ENCODE measurements around the gene KCNK15. TPM values are rescaled to one million over a fixed set of nuclear protein-coding genes. Genes with fewer than 3 reads are reported as not detected.

KCNK15 gene
- total and polyA plus RNA-seq, 2 donors = 0.05 to 0.16 TPM

GRCh38 chr20:44800391-44801046 lies 54.9 kb downstream of the KCNK15 start:
- Histone ChIP-seq H3K4me3 (ENCODE audit: low read length in 2 of 2) (no peak overlapping the region), H3K27ac (ENCODE audit: low read depth in 1 of 2, low read length in 1 of 2) (no peak overlapping the region), H3K36me3 (ENCODE audit: control insufficient read depth in 2 of 2, insufficient read depth in 2 of 2, low read length in 1 of 2) (no peaks in the 10 kb centered on the region), H3K27me3 (ENCODE audit: control insufficient read depth in 2 of 2, insufficient read depth in 1 of 2, low read length in 1 of 2) (peaks cover 3 to 24% of the 10 kb centered on the region in 2 donors), H3K9me3 (ENCODE audit: control insufficient read depth in 2 of 2, insufficient read depth in 1 of 2, low read length in 1 of 2) (no peaks in the 10 kb centered on the region), H3K4me1 (ENCODE audit: control insufficient read depth in 2 of 2, insufficient read depth in 2 of 2, low read length in 2 of 2) (no peaks in the 10 kb centered on the region)
- 88% methylated on average over 8 of the region's 8 CpGs for WGBS
- no peak for DNase-seq (ENCODE audit: low read depth in 6 of 9, low spot score in 9 of 9)

Other genes starting within 250 kb of the KCNK15 start
- 34.8 TPM for gene SERINC3, start 223.8 kb upstream of the KCNK15 start, total RNA-seq
- gene SERINC3, start 223.8 kb upstream of the KCNK15 start, polyA plus RNA-seq = 51.2 TPM
- gene PKIG, start 163.3 kb upstream of the KCNK15 start, total RNA-seq = 27.7 TPM
- gene PKIG, start 163.3 kb upstream of the KCNK15 start, polyA plus RNA-seq = 41.7 TPM
- gene ADA, start 94.2 kb upstream of the KCNK15 start, total RNA-seq = 296 TPM
- gene ADA, start 94.2 kb upstream of the KCNK15 start, polyA plus RNA-seq = 61.1 TPM
- gene CCN5, start 30.5 kb upstream of the KCNK15 start, total RNA-seq = 0.05 TPM
- gene CCN5, start 30.5 kb upstream of the KCNK15 start, polyA plus RNA-seq = 3.5 TPM
- 0.14 TPM for gene RIMS4, start 64.7 kb downstream of the KCNK15 start, total RNA-seq
- 0.21 TPM for gene RIMS4, start 64.7 kb downstream of the KCNK15 start, polyA plus RNA-seq
- gene YWHAB, start 139.8 kb downstream of the KCNK15 start, total RNA-seq = 109 TPM
- 107 TPM for gene YWHAB, start 139.8 kb downstream of the KCNK15 start, polyA plus RNA-seq
- gene PABPC1L, start 164.2 kb downstream of the KCNK15 start, total RNA-seq = 7.2 TPM
- gene PABPC1L, start 164.2 kb downstream of the KCNK15 start, polyA plus RNA-seq = 131 TPM
- 16.8 TPM for gene TOMM34, start 214.5 kb downstream of the KCNK15 start, total RNA-seq
- 20.0 TPM for gene TOMM34, start 214.5 kb downstream of the KCNK15 start, polyA plus RNA-seq
- 45.5 TPM for gene STK4, start 220.6 kb downstream of the KCNK15 start, total RNA-seq
- 35.0 TPM for gene STK4, start 220.6 kb downstream of the KCNK15 start, polyA plus RNA-seq

All from thymus (tissue), 11 donors.